GM23338 (cell line): ENCODE measurements around the gene SRPK2. TPM values are rescaled to one million over a fixed set of nuclear protein-coding genes. Genes with fewer than 3 reads are reported as not detected.

Experiments
- ATAC-seq: fragments of 200-7000 bp; cut with Tn5 transposase; 3 replicates; pipeline ENCODE4 v1.9.1; 2020
- DNase-seq: peaks from one replicate; pipeline ENCODE4 v3.0.0-alpha.2; 2015; ENCODE audit warnings: low spot score
- H2AFZ ChIP-seq: fragments of 200-600 bp; sonication (generic); 2 replicates; pipeline ENCODE4 v1.8.0; 2016; ENCODE audit warnings: antibody characterized with exemption, mild to moderate bottlenecking, moderate library complexity
- H3F3A ChIP-seq: fragments of 200-600 bp; sonication (generic); replicated peaks from 2 replicates; pipeline ENCODE4 v1.8.0; 2017; ENCODE audit warnings: antibody characterized with exemption, mixed run types, low read depth
- H3K27ac ChIP-seq: fragments of 200-600 bp; sonication (generic); 2 replicates; pipeline ENCODE4 v1.6.1; 2016; ENCODE audit warnings: low read depth
- H3K27me3 ChIP-seq: fragments of 200-600 bp; sonication (generic); 2 replicates; pipeline ENCODE4 v1.8.0; 2016; ENCODE audit warnings: mild to moderate bottlenecking, mixed run types, moderate library complexity; ENCODE audit not compliant: insufficient read depth
- H3K36me3 ChIP-seq: fragments of 200-600 bp; sonication (generic); 2 replicates; pipeline ENCODE4 v1.8.0; 2016; ENCODE audit warnings: mild to moderate bottlenecking; ENCODE audit not compliant: insufficient read depth
- H3K4me1 ChIP-seq: fragments of 200-600 bp; sonication (generic); 2 replicates; pipeline ENCODE4 v1.8.0; 2016; ENCODE audit warnings: mild to moderate bottlenecking, moderate library complexity; ENCODE audit not compliant: insufficient read depth
- H3K4me2 ChIP-seq: fragments of 200-600 bp; sonication (generic); 2 replicates; pipeline ENCODE4 v1.7.1; 2017; ENCODE audit warnings: mixed run types
- H3K4me3 ChIP-seq: fragments of 200-600 bp; sonication (generic); 2 replicates; pipeline ENCODE4 v1.6.1; 2016; ENCODE audit warnings: mixed run types
- H3K79me2 ChIP-seq: fragments of 200-600 bp; sonication (generic); replicated peaks from 2 replicates; pipeline ENCODE4 v1.8.0; 2017; ENCODE audit warnings: mild to moderate bottlenecking; ENCODE audit not compliant: insufficient read depth
- H3K9me2 ChIP-seq: fragments of 200-600 bp; sonication (generic); 2 replicates; pipeline ENCODE4 v1.8.0; 2017; ENCODE audit not compliant: insufficient read depth
- H4K20me1 ChIP-seq: fragments of 200-600 bp; sonication (generic); replicated peaks from 2 replicates; pipeline ENCODE4 v1.8.0; 2017; ENCODE audit warnings: mild to moderate bottlenecking; ENCODE audit not compliant: insufficient read depth
- H3K27ac Mint-ChIP-seq: 2 replicates; pipeline ENCODE4 v1.8.0; 2020; ENCODE audit warnings: inconsistent platforms, mild to moderate bottlenecking, moderate library complexity, mixed read lengths
- H3K27me3 Mint-ChIP-seq: 3 replicates; pipeline ENCODE4 v1.8.0; 2022; ENCODE audit warnings: low read depth, mild to moderate bottlenecking, moderate library complexity, mixed read lengths, inconsistent platforms; ENCODE audit not compliant: insufficient read depth, poor library complexity
- H3K36me3 Mint-ChIP-seq: 3 replicates; pipeline ENCODE4 v1.8.0; 2021; ENCODE audit warnings: low read depth, mild to moderate bottlenecking, inconsistent platforms, moderate library complexity, mixed read lengths
- H3K4me1 Mint-ChIP-seq: 3 replicates; pipeline ENCODE4 v1.8.0; 2020; ENCODE audit warnings: mild to moderate bottlenecking, inconsistent platforms, mixed read lengths
- H3K4me3 Mint-ChIP-seq: 3 replicates; pipeline ENCODE4 v1.8.0; 2021; ENCODE audit warnings: moderate library complexity, mild to moderate bottlenecking, inconsistent platforms, mixed read lengths
- H3K9me3 Mint-ChIP-seq: 3 replicates; pipeline ENCODE4 v1.8.0; 2020; ENCODE audit warnings: moderate library complexity, mild to moderate bottlenecking, inconsistent platforms, mixed read lengths
- NANOG ChIP-seq: IDR thresholded peaks from 2 replicates; pipeline ENCODE4 v1.6.1; 2016; ENCODE audit warnings: antibody characterized with exemption, borderline replicate concordance
- ZNF331 ChIP-seq: fragments of 250-450 bp; sonication (Bioruptor Pico); IDR thresholded peaks from 2 replicates; pipeline ENCODE4 v1.5.0; 2020; ENCODE audit warnings: low read depth, mild to moderate bottlenecking, moderate library complexity
- ZNF462 ChIP-seq: fragments of 250-450 bp; sonication (Bioruptor Pico); IDR thresholded peaks from 2 replicates; pipeline ENCODE4 v1.5.0; 2020; ENCODE audit warnings: mild to moderate bottlenecking, moderate library complexity
- polyA plus RNA-seq: library from polyadenylated mRNA; unstranded; fragments of >200 nt; fragmentation: Nextera tagmentation; extraction: Ambion mirVana; gene quantifications from 2 replicates; pipeline ENCODE4 v1.2.1, GENCODE V29; 2016
- total RNA-seq: library from RNA; depleted of rRNA; stranded (reverse); fragments of >200 nt; shearing (Covaris generic); gene quantifications from 2 replicates; pipeline ENCODE4 v1.2.3, GENCODE V29; 2014

Gene SRPK2
- total and polyA plus RNA-seq, 2 experiments from 2014 or later = 66.3 to 91.5 TPM

GRCh38 chr7:105189859-105190492 lies 198.7 kb downstream of the SRPK2 start (continued):
- no peak for TF ChIP-seq ZNF462 (CRISPR knock-in tag)

GRCh38 chr7:105188201-105188600 lies 200.5 kb downstream of the SRPK2 start:
- DNase-seq (no peak), ATAC-seq (no peak)
- H3K36me3 ChIP-seq = no peaks in the 10 kb centered on the region
- H3K4me3 Mint-ChIP-seq = no peak overlapping the region
- H3K79me2 ChIP-seq = peaks cover 5% of the 10 kb centered on the region; the same call in 1 of the 2 replicates
- no peak overlapping the region for H3K4me3 ChIP-seq
- H3K9me2 ChIP-seq = no peaks in the 10 kb centered on the region
- 0 out of 2 replicates have a peak, but pooled peaks cover 6% of the 10 kb centered on the region for H4K20me1 ChIP-seq
- no peaks in the 10 kb centered on the region for H3F3A ChIP-seq
- H3K27me3 ChIP-seq = no peaks in the 10 kb centered on the region
- H3K4me1 ChIP-seq = no peaks in the 10 kb centered on the region; the same call in 1 of the 2 replicates
- no peaks in the 10 kb centered on the region; the same call in 2 of the 3 replicates for H3K4me1 Mint-ChIP-seq
- no peak overlapping the region for H2AFZ ChIP-seq
- no peak overlapping the region for H3K4me2 ChIP-seq
- no peaks in the 10 kb centered on the region for H3K27me3 Mint-ChIP-seq
- no peaks in the 10 kb centered on the region for H3K9me3 Mint-ChIP-seq
- TF ChIP-seq ZNF331 (CRISPR knock-in tag) (no peak), NANOG (no peak)
- H3K36me3 Mint-ChIP-seq = no peaks in the 10 kb centered on the region
- H3K27ac ChIP-seq = no peak overlapping the region
- no peak overlapping the region for H3K27ac Mint-ChIP-seq
